ENCODE measurements around the gene PAX7.

GRCh38 chr1:18711003-18711402 lies 80.4 kb downstream of the PAX7 start:
- TF ChIP-seq, protein P1, sequence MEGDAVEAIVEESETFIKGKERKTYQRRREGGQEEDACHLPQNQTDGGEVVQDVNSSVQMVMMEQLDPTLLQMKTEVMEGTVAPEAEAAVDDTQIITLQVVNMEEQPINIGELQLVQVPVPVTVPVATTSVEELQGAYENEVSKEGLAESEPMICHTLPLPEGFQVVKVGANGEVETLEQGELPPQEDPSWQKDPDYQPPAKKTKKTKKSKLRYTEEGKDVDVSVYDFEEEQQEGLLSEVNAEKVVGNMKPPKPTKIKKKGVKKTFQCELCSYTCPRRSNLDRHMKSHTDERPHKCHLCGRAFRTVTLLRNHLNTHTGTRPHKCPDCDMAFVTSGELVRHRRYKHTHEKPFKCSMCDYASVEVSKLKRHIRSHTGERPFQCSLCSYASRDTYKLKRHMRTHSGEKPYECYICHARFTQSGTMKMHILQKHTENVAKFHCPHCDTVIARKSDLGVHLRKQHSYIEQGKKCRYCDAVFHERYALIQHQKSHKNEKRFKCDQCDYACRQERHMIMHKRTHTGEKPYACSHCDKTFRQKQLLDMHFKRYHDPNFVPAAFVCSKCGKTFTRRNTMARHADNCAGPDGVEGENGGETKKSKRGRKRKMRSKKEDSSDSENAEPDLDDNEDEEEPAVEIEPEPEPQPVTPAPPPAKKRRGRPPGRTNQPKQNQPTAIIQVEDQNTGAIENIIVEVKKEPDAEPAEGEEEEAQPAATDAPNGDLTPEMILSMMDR (IDR thresholded peaks at IDR 0.05): no peak
- no peak for TF ChIP-seq POLR2A (IDR thresholded peaks at IDR 0.05; ENCODE audit: low read depth)
- no peak for TF ChIP-seq EP300 (IDR thresholded peaks at IDR 0.05)
- TF ChIP-seq POLR2AphosphoS5 (IDR thresholded peaks at IDR 0.05): no peak
